ENCODE results near the gene ILDR1.
A peak's percentile ranks its signal among the peaks of the same experiment; 100 is the strongest.

Gene ILDR1

DNA sequence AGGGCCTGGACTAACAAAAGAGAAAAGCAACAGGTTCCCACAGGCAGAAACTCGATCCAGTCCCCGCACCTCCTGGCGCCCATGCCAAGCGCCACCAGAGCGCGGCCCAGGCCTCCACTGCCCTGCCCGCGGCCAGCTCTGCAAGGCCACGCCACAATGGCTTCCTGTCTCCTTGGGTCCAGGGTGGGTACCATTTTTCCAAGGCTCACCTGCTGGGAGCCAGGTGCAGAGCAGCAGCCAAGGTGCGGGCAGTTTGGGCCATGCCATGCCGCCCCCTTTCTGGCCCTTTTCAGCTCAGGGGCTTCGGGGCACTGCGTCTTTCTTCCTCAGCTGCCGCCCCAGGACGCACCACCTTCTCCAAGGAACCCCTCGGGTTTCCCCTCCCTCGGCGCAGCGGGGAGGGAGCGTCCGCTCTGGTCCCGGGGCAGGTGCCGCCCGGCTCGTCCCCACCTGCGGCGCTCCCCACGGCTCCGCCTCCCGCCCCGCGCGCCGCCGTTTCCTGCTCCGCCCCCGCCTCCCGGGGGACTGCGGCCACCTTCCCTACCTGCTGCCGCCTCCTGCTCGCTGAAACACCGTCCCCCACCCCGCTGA, at the start of gene ILDR1:
Gene ILDR1 (minus strand): TSS at position 437 of the 591 bp plus-strand sequence. CDS start 170 bp downstream, at position 267.
- Histone ChIP-seq H3K27me3 (replicated peaks; ENCODE audit: control insufficient read depth, insufficient read depth, low read length) (no peaks in the 10 kb centered on the region), H3K4me3 (replicated peaks; ENCODE audit: low read depth, low read length) (peak within 1 kb of the TSS; percentile 62), H3K36me3 (ENCODE audit: control insufficient read depth, insufficient read depth, low read length) (no peaks in the 10 kb centered on the region)
- TF ChIP-seq, protein P1, sequence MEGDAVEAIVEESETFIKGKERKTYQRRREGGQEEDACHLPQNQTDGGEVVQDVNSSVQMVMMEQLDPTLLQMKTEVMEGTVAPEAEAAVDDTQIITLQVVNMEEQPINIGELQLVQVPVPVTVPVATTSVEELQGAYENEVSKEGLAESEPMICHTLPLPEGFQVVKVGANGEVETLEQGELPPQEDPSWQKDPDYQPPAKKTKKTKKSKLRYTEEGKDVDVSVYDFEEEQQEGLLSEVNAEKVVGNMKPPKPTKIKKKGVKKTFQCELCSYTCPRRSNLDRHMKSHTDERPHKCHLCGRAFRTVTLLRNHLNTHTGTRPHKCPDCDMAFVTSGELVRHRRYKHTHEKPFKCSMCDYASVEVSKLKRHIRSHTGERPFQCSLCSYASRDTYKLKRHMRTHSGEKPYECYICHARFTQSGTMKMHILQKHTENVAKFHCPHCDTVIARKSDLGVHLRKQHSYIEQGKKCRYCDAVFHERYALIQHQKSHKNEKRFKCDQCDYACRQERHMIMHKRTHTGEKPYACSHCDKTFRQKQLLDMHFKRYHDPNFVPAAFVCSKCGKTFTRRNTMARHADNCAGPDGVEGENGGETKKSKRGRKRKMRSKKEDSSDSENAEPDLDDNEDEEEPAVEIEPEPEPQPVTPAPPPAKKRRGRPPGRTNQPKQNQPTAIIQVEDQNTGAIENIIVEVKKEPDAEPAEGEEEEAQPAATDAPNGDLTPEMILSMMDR (IDR thresholded peaks at IDR 0.05; ENCODE audit: insufficient read depth, low read length, poor library complexity, severe bottlenecking): no peak
- peak; percentile 80 for DNase-seq (ENCODE audit: extremely low read depth, insufficient read length)

DNA sequence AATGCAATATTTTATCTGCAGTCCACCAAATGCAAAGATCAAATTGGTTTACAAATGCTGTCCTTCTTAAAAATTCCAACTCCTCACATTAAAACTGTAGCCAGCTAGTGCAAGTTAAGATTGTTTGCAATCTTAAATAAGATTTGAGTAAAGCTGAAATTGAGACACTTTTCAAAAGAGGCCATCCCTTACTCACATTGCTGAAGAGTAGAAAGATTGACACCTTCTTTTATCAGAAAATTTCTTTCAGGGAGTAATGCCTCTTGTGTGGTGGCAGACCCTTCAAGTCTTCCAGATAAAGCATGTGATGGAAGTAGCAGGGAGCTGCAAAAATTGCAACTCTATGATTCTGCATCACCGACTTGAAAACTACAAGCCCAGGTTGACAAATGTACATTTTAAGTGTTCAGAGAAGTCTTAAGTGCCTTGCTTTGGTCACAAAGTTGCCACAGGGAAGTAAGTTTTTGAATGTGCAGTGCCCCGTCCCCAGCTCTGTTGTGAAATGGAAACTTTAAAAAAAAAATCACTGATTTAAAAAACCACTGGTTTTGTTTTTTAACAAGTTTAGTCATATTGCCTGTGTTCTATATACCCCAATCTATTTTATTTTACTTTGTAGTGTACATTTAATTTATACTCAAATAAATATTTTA, 45.7 kb upstream of the ILDR1 start:
- no peaks in the 10 kb centered on the region; the same call in 1 of the 2 replicates for H3K36me3 ChIP-seq (ENCODE audit: control insufficient read depth, insufficient read depth, low read length)
- no peaks in the 10 kb centered on the region for H3K27me3 ChIP-seq (replicated peaks; ENCODE audit: control insufficient read depth, insufficient read depth, low read length)
- peak overlapping the region; percentile 25; the same call in 1 of the 2 replicates for H3K4me3 ChIP-seq (replicated peaks; ENCODE audit: low read depth, low read length)
- TF ChIP-seq, protein P1 (IDR thresholded peaks at IDR 0.05; ENCODE audit: insufficient read depth, low read length, poor library complexity, severe bottlenecking): no peak
- DNase-seq (ENCODE audit: extremely low read depth, insufficient read length): peak; percentile 56

DNA sequence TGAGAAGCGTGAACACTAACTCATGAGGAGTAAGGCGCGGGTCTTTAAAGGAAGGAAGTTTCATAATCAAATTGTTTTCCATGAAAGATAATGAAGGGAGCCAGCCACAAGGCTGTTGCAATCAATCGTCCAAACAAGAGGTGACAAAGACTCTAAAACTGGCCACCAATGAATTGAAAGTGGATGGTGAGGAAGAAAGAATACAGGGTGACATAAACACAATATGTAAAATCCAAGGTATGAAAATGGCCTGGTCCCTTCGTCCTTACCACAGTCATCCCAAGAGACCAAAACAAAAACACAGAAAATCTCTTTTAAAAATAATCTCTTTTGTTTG, 45.1 kb upstream of the ILDR1 start:
- no peak for DNase-seq (ENCODE audit: extremely low read depth, insufficient read length)
- Histone ChIP-seq H3K36me3 (ENCODE audit: control insufficient read depth, insufficient read depth, low read length) (no peaks in the 10 kb centered on the region; the same call in 1 of the 2 replicates), H3K27me3 (replicated peaks; ENCODE audit: control insufficient read depth, insufficient read depth, low read length) (no peaks in the 10 kb centered on the region), H3K4me3 (replicated peaks; ENCODE audit: low read depth, low read length) (peak overlapping the region; percentile 25)
- TF ChIP-seq, protein P1 (IDR thresholded peaks at IDR 0.05; ENCODE audit: insufficient read depth, low read length, poor library complexity, severe bottlenecking): no peak

DNA sequence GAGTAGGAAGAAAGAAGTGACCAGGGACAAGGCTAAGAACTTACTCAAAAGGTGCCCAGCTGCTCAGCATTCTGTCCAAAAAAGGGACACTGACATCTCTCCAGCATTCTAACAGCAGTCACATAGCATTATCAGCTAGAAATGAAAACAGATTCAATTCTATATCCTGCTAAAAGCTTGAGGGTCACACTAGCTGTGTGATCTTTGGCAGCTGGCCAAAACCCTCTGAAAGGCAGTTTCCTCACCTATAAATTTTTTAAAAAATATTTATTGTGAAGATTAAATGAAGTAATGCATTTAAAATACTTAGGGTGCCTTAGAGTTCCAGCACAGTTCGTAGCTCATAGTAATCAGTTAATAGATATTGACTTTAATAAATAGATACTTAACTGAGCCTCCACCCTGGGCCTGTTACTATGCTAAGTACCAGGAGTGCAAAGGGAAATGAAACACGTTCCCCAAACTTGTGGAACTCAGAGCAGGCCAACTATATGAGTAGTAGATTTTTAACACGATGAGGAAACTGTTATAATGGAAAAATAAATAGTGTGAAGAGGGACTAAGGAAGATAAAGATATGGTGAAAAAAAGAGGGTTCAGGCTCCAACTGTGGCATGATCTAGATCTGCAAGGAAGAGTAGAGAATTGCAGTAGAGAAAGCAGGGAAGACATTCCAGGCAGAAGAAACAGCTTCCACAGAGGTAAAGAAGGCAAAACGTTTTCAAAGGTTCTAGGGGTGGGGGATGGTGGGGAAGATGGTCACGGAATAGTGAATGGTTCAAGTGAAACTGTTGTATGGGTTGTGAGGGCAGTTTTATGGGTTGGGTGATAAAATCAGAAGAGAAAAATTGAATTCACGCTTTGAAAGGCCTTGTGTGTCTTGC, 44.5 kb upstream of the ILDR1 start:
- TF ChIP-seq, protein P1 (IDR thresholded peaks at IDR 0.05; ENCODE audit: insufficient read depth, low read length, poor library complexity, severe bottlenecking): no peak
- DNase-seq (ENCODE audit: extremely low read depth, insufficient read length): no peak
- Histone ChIP-seq H3K4me3 (replicated peaks; ENCODE audit: low read depth, low read length) (peak overlapping the region; percentile 25), H3K36me3 (ENCODE audit: control insufficient read depth, insufficient read depth, low read length) (no peaks in the 10 kb centered on the region; the same call in 1 of the 2 replicates), H3K27me3 (replicated peaks; ENCODE audit: control insufficient read depth, insufficient read depth, low read length) (no peaks in the 10 kb centered on the region)

DNA sequence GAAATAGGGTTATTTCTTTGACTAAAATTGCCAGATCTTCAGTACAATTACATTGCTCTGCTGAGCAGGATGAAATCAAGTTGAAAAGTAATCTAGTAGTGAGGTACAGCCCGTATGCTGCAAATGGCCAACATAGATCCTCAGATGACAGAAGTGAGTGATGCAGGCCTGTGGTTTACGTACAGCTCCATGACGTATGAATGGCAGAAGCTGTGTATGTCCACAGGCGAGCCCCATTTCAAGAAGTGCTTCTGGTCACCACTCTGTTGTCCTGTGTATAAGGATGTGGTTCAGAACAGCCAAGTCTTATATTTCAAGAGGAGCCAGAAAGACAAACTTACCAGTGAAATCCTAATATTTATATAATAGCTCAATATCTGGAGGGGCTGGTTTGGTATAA, 42.3 kb upstream of the ILDR1 start:
- no peak for DNase-seq (ENCODE audit: extremely low read depth, insufficient read length)
- Histone ChIP-seq H3K36me3 (ENCODE audit: control insufficient read depth, insufficient read depth, low read length) (peaks cover 3% of the 10 kb centered on the region), H3K4me3 (replicated peaks; ENCODE audit: low read depth, low read length) (no peak overlapping the region), H3K27me3 (replicated peaks; ENCODE audit: control insufficient read depth, insufficient read depth, low read length) (no peaks in the 10 kb centered on the region)
- TF ChIP-seq, protein P1 (IDR thresholded peaks at IDR 0.05; ENCODE audit: insufficient read depth, low read length, poor library complexity, severe bottlenecking): no peak
